GM19463 (cell line): ENCODE data around the gene TNFRSF25.
A peak's percentile ranks its signal among the peaks of the same experiment; 100 is the strongest.

Experiments
- ATAC-seq: cut with Tn5 transposase; IDR thresholded peaks from one replicate; pipeline ENCODE4 v1.9.1; 2021; ENCODE audit warnings: mild to moderate bottlenecking, moderate library complexity; ENCODE audit not compliant: unreplicated experiment

Gene TNFRSF25

GRCh38 chr1:6488602-6489382 is 22.8 kb upstream of the TNFRSF25 start:
- no peak for ATAC-seq

GRCh38 chr1:6487804-6488484 is 22.0 kb upstream of the TNFRSF25 start:
- ATAC-seq: no peak

- peak; percentile 40 for ATAC-seq
Observed at GRCh38 chr1:6486433-6487011, 20.5 kb upstream of the TNFRSF25 start.

GRCh38 chr1:6485168-6486101 is 19.5 kb upstream of the TNFRSF25 start:
- ATAC-seq: no peak

- no peak for ATAC-seq
Observed at GRCh38 chr1:6484826-6485167, 18.8 kb upstream of the TNFRSF25 start.

- no peak for ATAC-seq
Observed at GRCh38 chr1:6483761-6484117, 17.8 kb upstream of the TNFRSF25 start.

GRCh38 chr1:6483017-6483760 is 17.2 kb upstream of the TNFRSF25 start:
- ATAC-seq: no peak

GRCh38 chr1:6481820-6482219 is 15.8 kb upstream of the TNFRSF25 start:
- ATAC-seq: no peak

GRCh38 chr1:6477039-6477820 is 11.3 kb upstream of the TNFRSF25 start:
- ATAC-seq: no peak

GRCh38 chr1:6476483-6476882 is 10.5 kb upstream of the TNFRSF25 start:
- no peak for ATAC-seq

GRCh38 chr1:6475381-6476133 is 9.6 kb upstream of the TNFRSF25 start:
- no peak for ATAC-seq

GRCh38 chr1:6474815-6475282 is 8.9 kb upstream of the TNFRSF25 start:
- no peak for ATAC-seq

GRCh38 chr1:6473974-6474814 is 8.2 kb upstream of the TNFRSF25 start:
- ATAC-seq: no peak

- no peak for ATAC-seq
Observed at GRCh38 chr1:6473156-6473555, 7.2 kb upstream of the TNFRSF25 start.

GRCh38 chr1:6472391-6472790 is 6.4 kb upstream of the TNFRSF25 start:
- ATAC-seq: no peak

GRCh38 chr1:6471970-6472368 is 6.0 kb upstream of the TNFRSF25 start:
- ATAC-seq: no peak

GRCh38 chr1:6471086-6471969 is 5.4 kb upstream of the TNFRSF25 start:
- no peak for ATAC-seq
